H1 (cell line): ENCODE results near the gene ACER3.

Experiments
- BRCA1 ChIP-seq: IDR thresholded peaks from 2 replicates; pipeline ENCODE4 v1.6.1; 2012; ENCODE audit warnings: low read depth, low read length, improper control_type of control experiment
- CREB1 ChIP-seq: IDR thresholded peaks from 2 replicates; pipeline ENCODE4 v1.6.1; 2012; ENCODE audit warnings: inconsistent platforms
- GABPA ChIP-seq: IDR thresholded peaks from 2 replicates; pipeline ENCODE4 v1.6.1; 2011; ENCODE audit warnings: mild to moderate bottlenecking, low read length, moderate library complexity, borderline replicate concordance; ENCODE audit not compliant: insufficient read depth
- JUN ChIP-seq: IDR thresholded peaks from 2 replicates; pipeline ENCODE4 v1.6.1; 2011; ENCODE audit warnings: low read depth, mild to moderate bottlenecking, improper control_type of control experiment, low read length
- NRF1 ChIP-seq: IDR thresholded peaks from 2 replicates; pipeline ENCODE4 v1.6.1; 2011; ENCODE audit warnings: mild to moderate bottlenecking, low read depth, low read length, improper control_type of control experiment
- POLR2A ChIP-seq, 2 experiments: IDR thresholded peaks; 1 replicate in 1 of 2; 2 replicates in 1 of 2; pipeline ENCODE4 v1.6.1; 2011; ENCODE audit warnings: low read depth in 2 of 2, low read length in 2 of 2, mild to moderate bottlenecking in 2 of 2; ENCODE audit errors: control extremely low read depth in 1 of 2
- RAD21 ChIP-seq, 2 experiments: IDR thresholded peaks in 1 of 2; conservative IDR thresholded peaks in 1 of 2; 2 replicates each; pipeline ENCODE4 v1.6.1; 2011; ENCODE audit warnings: low read depth in 2 of 2, low read length in 2 of 2, improper control_type of control experiment in 1 of 2, inconsistent platforms in 1 of 2, mild to moderate bottlenecking in 1 of 2, moderate library complexity in 1 of 2
- RFX5 ChIP-seq: IDR thresholded peaks from 2 replicates; pipeline ENCODE4 v1.6.1; 2011; ENCODE audit warnings: low read depth, low read length, improper control_type of control experiment, borderline replicate concordance
- SUZ12 ChIP-seq: fragments of 200-600 bp; sonication (generic); IDR thresholded peaks from 2 replicates; pipeline ENCODE4 v1.6.1; 2012; ENCODE audit warnings: mild to moderate bottlenecking, inconsistent platforms, low read length, moderate library complexity, mixed read lengths
- TAF7 ChIP-seq: optimal IDR thresholded peaks from 2 replicates; pipeline ENCODE3; 2011; ENCODE audit warnings: low read depth, mild to moderate bottlenecking, inconsistent platforms, low read length, moderate library complexity, borderline replicate concordance
- TEAD4 ChIP-seq: IDR thresholded peaks from 2 replicates; pipeline ENCODE4 v1.6.1; 2012; ENCODE audit warnings: low read depth, low read length, inconsistent platforms, mixed read lengths
- YY1 ChIP-seq: IDR thresholded peaks from 2 replicates; pipeline ENCODE4 v1.6.1; 2011; ENCODE audit warnings: low read depth, mild to moderate bottlenecking, low read length
- TF ChIP-seq, protein P1 (sequence below), 3 experiments: IDR thresholded peaks; 1 replicate in 2 of 3; 2 replicates in 1 of 3; pipeline versions ENCODE4 v1.5.1 to v1.6.1; 2011; ENCODE audit warnings: low read length in 3 of 3, mild to moderate bottlenecking in 3 of 3, inconsistent platforms in 2 of 3, low read depth in 1 of 3, moderate library complexity in 1 of 3; ENCODE audit not compliant: insufficient read depth in 1 of 3; ENCODE audit errors: control extremely low read depth in 1 of 3
- TF ChIP-seq, protein P2 (sequence below): IDR thresholded peaks from 2 replicates; pipeline ENCODE4 v1.6.1; 2012; ENCODE audit warnings: inconsistent platforms

DNA sequence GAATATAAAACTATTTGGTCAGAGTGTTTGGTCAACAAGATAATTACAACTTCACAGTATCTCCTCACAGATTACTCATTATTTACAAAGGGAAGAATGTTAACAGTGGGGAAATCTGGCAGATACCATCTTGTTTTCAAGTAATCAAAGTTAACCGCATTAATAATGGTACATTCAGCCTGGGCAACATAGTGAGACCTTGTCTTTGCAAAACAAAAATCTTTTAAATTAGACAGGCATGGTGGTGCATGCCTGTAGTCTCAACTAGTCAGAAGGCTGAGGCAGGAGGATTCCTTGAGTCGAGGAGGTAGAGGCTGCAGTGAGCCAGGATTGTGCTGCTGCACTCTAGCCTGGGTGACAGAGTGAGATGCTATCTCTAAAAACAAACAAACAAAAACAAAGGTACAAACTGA, 78.5 kb downstream of the ACER3 start:
- TF ChIP-seq, protein P1, sequence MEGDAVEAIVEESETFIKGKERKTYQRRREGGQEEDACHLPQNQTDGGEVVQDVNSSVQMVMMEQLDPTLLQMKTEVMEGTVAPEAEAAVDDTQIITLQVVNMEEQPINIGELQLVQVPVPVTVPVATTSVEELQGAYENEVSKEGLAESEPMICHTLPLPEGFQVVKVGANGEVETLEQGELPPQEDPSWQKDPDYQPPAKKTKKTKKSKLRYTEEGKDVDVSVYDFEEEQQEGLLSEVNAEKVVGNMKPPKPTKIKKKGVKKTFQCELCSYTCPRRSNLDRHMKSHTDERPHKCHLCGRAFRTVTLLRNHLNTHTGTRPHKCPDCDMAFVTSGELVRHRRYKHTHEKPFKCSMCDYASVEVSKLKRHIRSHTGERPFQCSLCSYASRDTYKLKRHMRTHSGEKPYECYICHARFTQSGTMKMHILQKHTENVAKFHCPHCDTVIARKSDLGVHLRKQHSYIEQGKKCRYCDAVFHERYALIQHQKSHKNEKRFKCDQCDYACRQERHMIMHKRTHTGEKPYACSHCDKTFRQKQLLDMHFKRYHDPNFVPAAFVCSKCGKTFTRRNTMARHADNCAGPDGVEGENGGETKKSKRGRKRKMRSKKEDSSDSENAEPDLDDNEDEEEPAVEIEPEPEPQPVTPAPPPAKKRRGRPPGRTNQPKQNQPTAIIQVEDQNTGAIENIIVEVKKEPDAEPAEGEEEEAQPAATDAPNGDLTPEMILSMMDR (IDR thresholded peaks at IDR 0.05; ENCODE audit: control extremely low read depth in 1 of 3, insufficient read depth in 1 of 3, low read depth in 1 of 3, low read length in 3 of 3), result no peak
- TF ChIP-seq POLR2A (IDR thresholded peaks at IDR 0.05; ENCODE audit: control extremely low read depth in 1 of 2, low read depth in 2 of 2, low read length in 2 of 2), result no peak
- no peak for TF ChIP-seq BRCA1
- no peak for TF ChIP-seq RAD21 (IDR thresholded peaks at IDR 0.05 in 1 of 2, conservative IDR thresholded peaks at IDR 0.05 in 1 of 2; ENCODE audit: low read depth in 2 of 2, low read length in 2 of 2)
- TF ChIP-seq JUN, result no peak
- no peak for TF ChIP-seq RFX5
- no peak for TF ChIP-seq SUZ12
- no peak for TF ChIP-seq CREB1
- no peak for TF ChIP-seq GABPA
- TF ChIP-seq, protein P2, sequence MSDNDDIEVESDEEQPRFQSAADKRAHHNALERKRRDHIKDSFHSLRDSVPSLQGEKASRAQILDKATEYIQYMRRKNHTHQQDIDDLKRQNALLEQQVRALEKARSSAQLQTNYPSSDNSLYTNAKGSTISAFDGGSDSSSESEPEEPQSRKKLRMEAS, result no peak
- TF ChIP-seq TEAD4, result no peak
- no peak for TF ChIP-seq TAF7
- no peak for TF ChIP-seq YY1
- no peak for TF ChIP-seq NRF1
